HepG2 (cell line): Measurements from ENCODE around the gene GALNT15. TPM values are rescaled to one million over a fixed set of nuclear protein-coding genes. Genes with fewer than 3 reads are reported as not detected.

Experiments used
- FIP1L1 ChIP-seq: fragments of 200-400 bp; formaldehyde crosslinking; IDR thresholded peaks from 2 replicates; pipeline ENCODE4 v1.6.1; 2018; ENCODE audit warnings: low read depth, mild to moderate bottlenecking, low read length, moderate library complexity, borderline replicate concordance; ENCODE audit not compliant: insufficient read depth
- NFIC ChIP-seq: IDR thresholded peaks from 2 replicates; pipeline ENCODE4 v1.6.1; 2012; ENCODE audit warnings: mild to moderate bottlenecking, low read length, inconsistent platforms
- NRL ChIP-seq: sonication (generic); formaldehyde crosslinking; IDR thresholded peaks from 2 replicates; pipeline ENCODE4 v1.5.0; 2020; ENCODE audit warnings: missing genetic modification reagents, mild to moderate bottlenecking, moderate library complexity, borderline replicate concordance
- SOX6 ChIP-seq, 2 experiments: fragments of 450-650 bp in 1 of 2; sonication (generic) in 1 of 2; formaldehyde crosslinking in 1 of 2; IDR thresholded peaks; 2 replicates each; pipeline versions ENCODE4 v1.4.0 to v1.6.1; 2017 to 2020; ENCODE audit warnings: antibody characterized with exemption in 1 of 2, mild to moderate bottlenecking in 1 of 2, missing genetic modification reagents in 1 of 2
- TBX2 ChIP-seq: sonication (generic); formaldehyde crosslinking; IDR thresholded peaks from 2 replicates; pipeline ENCODE4 v1.5.0; 2020; ENCODE audit warnings: missing genetic modification reagents, mild to moderate bottlenecking, borderline replicate concordance
- ZNF446 ChIP-seq: sonication (generic); formaldehyde crosslinking; IDR thresholded peaks from 2 replicates; pipeline ENCODE4 v1.5.0; 2020; ENCODE audit warnings: mild to moderate bottlenecking, missing genetic modification reagents
- polyA plus RNA-seq, 8 experiments: library from polyadenylated mRNA; depleted of rRNA in 3 of 8; stranded (reverse) in 7 of 8; unstranded in 1 of 8; fragments of >200 nt; fragmentation: Illumina TruSeq in 4 of 8; extraction: Trizol in 4 of 8; gene quantifications; 2 replicates each; pipeline versions ENCODE4 v1.2.1 to v1.2.3, GENCODE V29; 2011 to 2016; ENCODE audit warnings: low read depth in 4 of 8, missing spikeins in 1 of 8, mixed read lengths in 1 of 8; ENCODE audit not compliant: insufficient read depth in 1 of 8
- total RNA-seq, 5 experiments: library from RNA; depleted of rRNA; stranded (reverse); fragments of >200 nt; fragmentation: Illumina TruSeq; extraction: Trizol; gene quantifications; 2 replicates each; pipeline ENCODE4 v1.2.3, GENCODE V29; 2016; ENCODE audit warnings: low read depth in 1 of 5
- TF ChIP-seq, protein P1 (sequence below): sonication (generic); formaldehyde crosslinking; IDR thresholded peaks from 2 replicates; pipeline ENCODE4 v1.4.0; 2020; ENCODE audit warnings: low read depth, missing genetic modification reagents
- TF ChIP-seq, protein P2 (sequence below): IDR thresholded peaks from 2 replicates; pipeline ENCODE4 v1.6.1; 2018; ENCODE audit warnings: missing genetic modification reagents, mild to moderate bottlenecking, missing compliant biosample characterization
- TF ChIP-seq, protein P3 (sequence below): sonication (generic); formaldehyde crosslinking; IDR thresholded peaks from 2 replicates; pipeline ENCODE4 v1.4.0; 2020; ENCODE audit warnings: missing genetic modification reagents, borderline replicate concordance
- TF ChIP-seq, protein P4 (sequence below): sonication (generic); formaldehyde crosslinking; IDR thresholded peaks from 2 replicates; pipeline ENCODE4 v1.4.0; 2020; ENCODE audit warnings: missing genetic modification reagents
- TF ChIP-seq, protein P5 (sequence below): IDR thresholded peaks from 2 replicates; pipeline ENCODE4 v1.6.1; 2016
- TF ChIP-seq, protein P6 (sequence below): sonication (generic); formaldehyde crosslinking; IDR thresholded peaks from 2 replicates; pipeline ENCODE4 v1.4.0; 2020; ENCODE audit warnings: missing genetic modification reagents, borderline replicate concordance

GALNT15 gene
- total and polyA plus RNA-seq, 2 of the 13 experiments (the other 11 are each of a cell fraction or from before 2014, with no cell fraction given), result 0.02 to 0.04 TPM

DNA sequence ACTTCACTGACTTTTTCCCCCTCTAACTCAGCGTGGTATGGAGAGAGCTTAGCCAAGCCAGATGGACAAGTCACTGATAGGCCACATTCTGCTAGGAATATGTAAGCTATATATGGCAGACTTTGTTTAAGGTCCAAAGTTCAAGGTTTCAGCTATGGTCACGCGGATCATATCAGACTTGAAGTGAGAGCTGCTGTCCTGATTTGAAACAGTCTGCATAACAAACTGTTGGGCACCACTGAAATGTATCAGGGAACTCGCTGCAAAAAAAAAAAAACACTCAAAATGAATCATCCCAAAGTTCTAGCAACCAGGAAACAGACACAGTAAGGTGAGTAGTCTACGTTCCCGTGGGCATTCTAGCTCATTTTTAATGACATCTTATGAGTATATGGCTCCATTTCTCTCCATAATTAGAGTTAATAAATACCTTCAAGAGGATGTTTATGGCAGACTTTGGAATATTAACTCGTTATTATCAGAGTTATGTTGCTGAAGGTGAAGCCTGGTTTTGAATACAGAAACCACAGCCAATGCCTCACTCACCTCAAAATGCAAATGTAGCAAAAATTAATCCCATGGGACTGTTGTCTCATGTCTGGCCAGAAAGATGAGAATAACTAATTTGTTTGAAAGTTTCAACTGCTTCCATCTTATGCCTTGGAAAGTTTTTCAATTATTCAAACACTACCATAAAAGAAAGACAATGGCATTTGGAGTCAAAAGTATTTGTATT lies 77.9 kb downstream of the GALNT15 start (continued):
- TF ChIP-seq NRL (CRISPR knock-in tag) (no peak), NFIC (0 out of 2 replicates have a peak, but pooled peaks have one; percentile 40), ZNF446 (CRISPR knock-in tag) (no peak), SOX6 (IDR thresholded peaks at IDR 0.05) (no peak), SOX6 (CRISPR knock-in tag; IDR thresholded peaks at IDR 0.05) (no peak; the same call in 1 of the 2 replicates), TBX2 (CRISPR knock-in tag) (no peak), FIP1L1 (no peak)
- TF ChIP-seq, protein P1, sequence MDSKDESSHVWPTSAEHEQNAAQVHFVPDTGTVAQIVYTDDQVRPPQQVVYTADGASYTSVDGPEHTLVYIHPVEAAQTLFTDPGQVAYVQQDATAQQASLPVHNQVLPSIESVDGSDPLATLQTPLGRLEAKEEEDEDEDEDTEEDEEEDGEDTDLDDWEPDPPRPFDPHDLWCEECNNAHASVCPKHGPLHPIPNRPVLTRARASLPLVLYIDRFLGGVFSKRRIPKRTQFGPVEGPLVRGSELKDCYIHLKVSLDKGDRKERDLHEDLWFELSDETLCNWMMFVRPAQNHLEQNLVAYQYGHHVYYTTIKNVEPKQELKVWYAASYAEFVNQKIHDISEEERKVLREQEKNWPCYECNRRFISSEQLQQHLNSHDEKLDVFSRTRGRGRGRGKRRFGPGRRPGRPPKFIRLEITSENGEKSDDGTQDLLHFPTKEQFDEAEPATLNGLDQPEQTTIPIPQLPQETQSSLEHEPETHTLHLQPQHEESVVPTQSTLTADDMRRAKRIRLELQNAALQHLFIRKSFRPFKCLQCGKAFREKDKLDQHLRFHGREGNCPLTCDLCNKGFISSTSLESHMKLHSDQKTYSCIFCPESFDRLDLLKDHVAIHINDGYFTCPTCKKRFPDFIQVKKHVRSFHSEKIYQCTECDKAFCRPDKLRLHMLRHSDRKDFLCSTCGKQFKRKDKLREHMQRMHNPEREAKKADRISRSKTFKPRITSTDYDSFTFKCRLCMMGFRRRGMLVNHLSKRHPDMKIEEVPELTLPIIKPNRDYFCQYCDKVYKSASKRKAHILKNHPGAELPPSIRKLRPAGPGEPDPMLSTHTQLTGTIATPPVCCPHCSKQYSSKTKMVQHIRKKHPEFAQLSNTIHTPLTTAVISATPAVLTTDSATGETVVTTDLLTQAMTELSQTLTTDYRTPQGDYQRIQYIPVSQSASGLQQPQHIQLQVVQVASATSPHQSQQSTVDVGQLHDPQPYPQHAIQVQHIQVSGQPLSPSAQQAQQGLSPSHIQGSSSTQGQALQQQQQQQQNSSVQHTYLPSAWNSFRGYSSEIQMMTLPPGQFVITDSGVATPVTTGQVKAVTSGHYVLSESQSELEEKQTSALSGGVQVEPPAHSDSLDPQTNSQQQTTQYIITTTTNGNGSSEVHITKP (CRISPR knock-in tag), result peak; percentile 39; the same call in 1 of the 2 replicates
- TF ChIP-seq, protein P2, sequence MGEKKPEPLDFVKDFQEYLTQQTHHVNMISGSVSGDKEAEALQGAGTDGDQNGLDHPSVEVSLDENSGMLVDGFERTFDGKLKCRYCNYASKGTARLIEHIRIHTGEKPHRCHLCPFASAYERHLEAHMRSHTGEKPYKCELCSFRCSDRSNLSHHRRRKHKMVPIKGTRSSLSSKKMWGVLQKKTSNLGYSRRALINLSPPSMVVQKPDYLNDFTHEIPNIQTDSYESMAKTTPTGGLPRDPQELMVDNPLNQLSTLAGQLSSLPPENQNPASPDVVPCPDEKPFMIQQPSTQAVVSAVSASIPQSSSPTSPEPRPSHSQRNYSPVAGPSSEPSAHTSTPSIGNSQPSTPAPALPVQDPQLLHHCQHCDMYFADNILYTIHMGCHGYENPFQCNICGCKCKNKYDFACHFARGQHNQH (CRISPR knock-in tag), result 0 out of 2 replicates have a peak, but pooled peaks have one; percentile 25
- TF ChIP-seq, protein P3, sequence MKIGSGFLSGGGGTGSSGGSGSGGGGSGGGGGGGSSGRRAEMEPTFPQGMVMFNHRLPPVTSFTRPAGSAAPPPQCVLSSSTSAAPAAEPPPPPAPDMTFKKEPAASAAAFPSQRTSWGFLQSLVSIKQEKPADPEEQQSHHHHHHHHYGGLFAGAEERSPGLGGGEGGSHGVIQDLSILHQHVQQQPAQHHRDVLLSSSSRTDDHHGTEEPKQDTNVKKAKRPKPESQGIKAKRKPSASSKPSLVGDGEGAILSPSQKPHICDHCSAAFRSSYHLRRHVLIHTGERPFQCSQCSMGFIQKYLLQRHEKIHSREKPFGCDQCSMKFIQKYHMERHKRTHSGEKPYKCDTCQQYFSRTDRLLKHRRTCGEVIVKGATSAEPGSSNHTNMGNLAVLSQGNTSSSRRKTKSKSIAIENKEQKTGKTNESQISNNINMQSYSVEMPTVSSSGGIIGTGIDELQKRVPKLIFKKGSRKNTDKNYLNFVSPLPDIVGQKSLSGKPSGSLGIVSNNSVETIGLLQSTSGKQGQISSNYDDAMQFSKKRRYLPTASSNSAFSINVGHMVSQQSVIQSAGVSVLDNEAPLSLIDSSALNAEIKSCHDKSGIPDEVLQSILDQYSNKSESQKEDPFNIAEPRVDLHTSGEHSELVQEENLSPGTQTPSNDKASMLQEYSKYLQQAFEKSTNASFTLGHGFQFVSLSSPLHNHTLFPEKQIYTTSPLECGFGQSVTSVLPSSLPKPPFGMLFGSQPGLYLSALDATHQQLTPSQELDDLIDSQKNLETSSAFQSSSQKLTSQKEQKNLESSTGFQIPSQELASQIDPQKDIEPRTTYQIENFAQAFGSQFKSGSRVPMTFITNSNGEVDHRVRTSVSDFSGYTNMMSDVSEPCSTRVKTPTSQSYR (CRISPR knock-in tag), result no peak
- TF ChIP-seq, protein P4, sequence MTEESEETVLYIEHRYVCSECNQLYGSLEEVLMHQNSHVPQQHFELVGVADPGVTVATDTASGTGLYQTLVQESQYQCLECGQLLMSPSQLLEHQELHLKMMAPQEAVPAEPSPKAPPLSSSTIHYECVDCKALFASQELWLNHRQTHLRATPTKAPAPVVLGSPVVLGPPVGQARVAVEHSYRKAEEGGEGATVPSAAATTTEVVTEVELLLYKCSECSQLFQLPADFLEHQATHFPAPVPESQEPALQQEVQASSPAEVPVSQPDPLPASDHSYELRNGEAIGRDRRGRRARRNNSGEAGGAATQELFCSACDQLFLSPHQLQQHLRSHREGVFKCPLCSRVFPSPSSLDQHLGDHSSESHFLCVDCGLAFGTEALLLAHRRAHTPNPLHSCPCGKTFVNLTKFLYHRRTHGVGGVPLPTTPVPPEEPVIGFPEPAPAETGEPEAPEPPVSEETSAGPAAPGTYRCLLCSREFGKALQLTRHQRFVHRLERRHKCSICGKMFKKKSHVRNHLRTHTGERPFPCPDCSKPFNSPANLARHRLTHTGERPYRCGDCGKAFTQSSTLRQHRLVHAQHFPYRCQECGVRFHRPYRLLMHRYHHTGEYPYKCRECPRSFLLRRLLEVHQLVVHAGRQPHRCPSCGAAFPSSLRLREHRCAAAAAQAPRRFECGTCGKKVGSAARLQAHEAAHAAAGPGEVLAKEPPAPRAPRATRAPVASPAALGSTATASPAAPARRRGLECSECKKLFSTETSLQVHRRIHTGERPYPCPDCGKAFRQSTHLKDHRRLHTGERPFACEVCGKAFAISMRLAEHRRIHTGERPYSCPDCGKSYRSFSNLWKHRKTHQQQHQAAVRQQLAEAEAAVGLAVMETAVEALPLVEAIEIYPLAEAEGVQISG (CRISPR knock-in tag), result no peak
- TF ChIP-seq, protein P5, sequence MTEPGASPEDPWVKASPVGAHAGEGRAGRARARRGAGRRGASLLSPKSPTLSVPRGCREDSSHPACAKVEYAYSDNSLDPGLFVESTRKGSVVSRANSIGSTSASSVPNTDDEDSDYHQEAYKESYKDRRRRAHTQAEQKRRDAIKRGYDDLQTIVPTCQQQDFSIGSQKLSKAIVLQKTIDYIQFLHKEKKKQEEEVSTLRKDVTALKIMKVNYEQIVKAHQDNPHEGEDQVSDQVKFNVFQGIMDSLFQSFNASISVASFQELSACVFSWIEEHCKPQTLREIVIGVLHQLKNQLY (CRISPR knock-in tag), result peak; percentile 45; the same call in 1 of the 2 replicates
- TF ChIP-seq, protein P6, sequence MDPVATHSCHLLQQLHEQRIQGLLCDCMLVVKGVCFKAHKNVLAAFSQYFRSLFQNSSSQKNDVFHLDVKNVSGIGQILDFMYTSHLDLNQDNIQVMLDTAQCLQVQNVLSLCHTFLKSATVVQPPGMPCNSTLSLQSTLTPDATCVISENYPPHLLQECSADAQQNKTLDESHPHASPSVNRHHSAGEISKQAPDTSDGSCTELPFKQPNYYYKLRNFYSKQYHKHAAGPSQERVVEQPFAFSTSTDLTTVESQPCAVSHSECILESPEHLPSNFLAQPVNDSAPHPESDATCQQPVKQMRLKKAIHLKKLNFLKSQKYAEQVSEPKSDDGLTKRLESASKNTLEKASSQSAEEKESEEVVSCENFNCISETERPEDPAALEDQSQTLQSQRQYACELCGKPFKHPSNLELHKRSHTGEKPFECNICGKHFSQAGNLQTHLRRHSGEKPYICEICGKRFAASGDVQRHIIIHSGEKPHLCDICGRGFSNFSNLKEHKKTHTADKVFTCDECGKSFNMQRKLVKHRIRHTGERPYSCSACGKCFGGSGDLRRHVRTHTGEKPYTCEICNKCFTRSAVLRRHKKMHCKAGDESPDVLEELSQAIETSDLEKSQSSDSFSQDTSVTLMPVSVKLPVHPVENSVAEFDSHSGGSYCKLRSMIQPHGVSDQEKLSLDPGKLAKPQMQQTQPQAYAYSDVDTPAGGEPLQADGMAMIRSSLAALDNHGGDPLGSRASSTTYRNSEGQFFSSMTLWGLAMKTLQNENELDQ (CRISPR knock-in tag), result no peak
